MM.1S (cell line): ENCODE data around the gene FAF1.

Experiments
- CTCF ChIP-seq: fragments of 300-600 bp; sonication (generic); IDR thresholded peaks from 2 replicates; pipeline ENCODE4 v1.5.1; 2016; ENCODE audit warnings: antibody characterized with exemption, low read length, mixed read lengths
- EZH2 ChIP-seq: fragments of 300-600 bp; sonication (generic); optimal IDR thresholded peaks from 2 replicates; pipeline ENCODE3; 2017; ENCODE audit warnings: low read depth, mild to moderate bottlenecking, antibody characterized with exemption, low read length, mixed read lengths
- EZH2phosphoT487 ChIP-seq: fragments of 300-600 bp; sonication (generic); IDR thresholded peaks from 2 replicates; pipeline ENCODE4 v1.6.1; 2018; ENCODE audit warnings: antibody characterized with exemption, low read length

GRCh38 chr1:50847303-50847702 lies 112.8 kb downstream of the FAF1 start:
- no peak for TF ChIP-seq CTCF
- TF ChIP-seq EZH2, result no peak
- TF ChIP-seq EZH2phosphoT487, result no peak
